HT1080 (cell line): ENCODE measurements around the gene SH2D5. TPM values are rescaled to one million over a fixed set of nuclear protein-coding genes. Genes with fewer than 3 reads are reported as not detected.
A peak's percentile ranks its signal among the peaks of the same experiment; 100 is the strongest.

Source experiments
- DNase-seq: peaks from one replicate; pipeline ENCODE4 v3.0.0-alpha.2; 2015; ENCODE audit warnings: low read depth
- total RNA-seq: library from RNA; depleted of rRNA; stranded (reverse); fragments of >200 nt; shearing (Covaris generic); gene quantifications from 2 replicates; pipeline ENCODE4 v1.2.3, GENCODE V29; 2014

The SH2D5 gene
- total RNA-seq, 1 experiment from 2014 or later = 26.9 TPM

GRCh38 chr1:20715406-20715805, 17.1 kb downstream of the SH2D5 start:
- no peak for DNase-seq

DNA sequence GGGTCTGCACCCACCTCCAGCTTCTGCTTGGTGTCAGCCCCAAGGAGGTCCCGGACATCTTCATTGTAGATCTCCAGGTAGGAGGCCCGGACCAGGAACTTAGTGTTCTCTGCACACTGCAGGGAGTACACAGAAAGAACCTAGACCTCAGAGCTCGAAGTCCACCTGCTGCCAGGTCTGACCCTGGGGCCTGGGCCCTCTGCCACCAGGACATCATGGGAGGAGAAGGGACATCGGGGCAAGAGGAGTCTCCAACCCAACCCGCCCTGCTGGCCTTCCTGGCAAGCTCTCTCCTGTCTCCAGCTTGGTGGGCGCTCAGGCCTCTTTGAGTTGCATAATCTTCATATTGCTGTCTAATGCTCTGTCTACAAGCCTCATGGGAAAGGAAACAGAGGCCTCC, 19.1 kb downstream of the SH2D5 start:
- no peak for DNase-seq

DNA sequence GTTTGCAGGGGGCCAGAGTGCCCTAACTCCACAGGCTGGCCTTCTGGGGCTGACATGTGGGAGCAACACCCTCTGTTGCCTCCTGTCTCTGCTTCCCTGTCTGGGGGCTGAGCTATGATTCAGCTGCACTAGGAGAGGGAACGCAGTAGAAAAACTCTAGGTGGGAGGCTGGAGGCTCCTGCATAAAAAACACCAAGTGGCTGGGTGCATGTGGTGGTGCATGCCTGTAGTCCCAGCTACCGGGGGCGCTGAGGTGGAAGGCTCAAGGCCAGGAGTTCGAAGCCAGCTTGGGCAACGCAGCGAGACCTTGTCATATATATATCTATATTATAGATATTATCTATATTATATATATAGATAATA, 20.3 kb downstream of the SH2D5 start:
- DNase-seq = no peak

DNA sequence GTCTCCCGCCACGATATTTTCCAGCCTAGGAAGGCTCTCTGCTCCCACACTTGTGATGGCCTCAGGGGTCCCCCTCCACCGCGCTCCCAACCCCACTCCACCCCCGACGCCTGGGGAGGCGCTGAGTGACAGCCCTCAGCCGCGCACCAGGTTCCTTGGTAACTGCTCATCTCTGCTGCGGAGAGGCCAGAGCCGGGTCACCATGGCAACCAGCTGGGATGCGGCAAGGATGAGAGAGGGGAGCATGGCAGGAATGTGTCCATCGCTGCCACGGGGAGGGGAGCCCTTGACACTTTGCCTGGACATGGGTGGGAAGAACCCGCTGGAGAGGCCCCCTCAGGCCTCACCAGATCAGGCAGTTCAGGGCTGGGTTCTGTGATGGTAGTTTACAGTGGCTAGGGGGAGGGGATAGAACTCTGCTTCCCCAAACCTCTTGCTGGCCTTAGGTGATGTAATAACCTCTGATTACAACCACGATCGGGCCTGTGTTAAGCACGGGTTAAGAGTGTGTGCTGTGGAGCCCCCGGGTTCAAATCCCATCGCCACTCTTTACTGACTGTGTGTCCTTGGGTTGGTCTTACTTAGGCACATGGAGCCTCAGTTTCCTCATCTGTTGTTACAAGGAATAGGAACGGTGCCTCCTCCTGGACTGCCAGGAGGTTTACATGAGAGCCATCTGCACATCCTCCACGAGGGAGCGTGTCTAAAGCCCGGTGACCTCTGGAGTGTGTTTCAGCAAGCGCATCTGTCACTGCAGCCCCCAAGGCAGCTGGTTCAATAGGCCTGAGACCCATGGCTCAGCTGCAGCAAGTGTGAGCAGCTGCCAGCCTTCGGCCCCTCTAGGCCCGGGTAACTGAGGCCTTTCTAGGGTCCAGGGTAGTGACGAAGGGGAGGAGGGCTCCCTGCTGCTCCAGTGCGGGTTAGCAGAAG, 21.0 kb downstream of the SH2D5 start:
- DNase-seq = no peak

DNA sequence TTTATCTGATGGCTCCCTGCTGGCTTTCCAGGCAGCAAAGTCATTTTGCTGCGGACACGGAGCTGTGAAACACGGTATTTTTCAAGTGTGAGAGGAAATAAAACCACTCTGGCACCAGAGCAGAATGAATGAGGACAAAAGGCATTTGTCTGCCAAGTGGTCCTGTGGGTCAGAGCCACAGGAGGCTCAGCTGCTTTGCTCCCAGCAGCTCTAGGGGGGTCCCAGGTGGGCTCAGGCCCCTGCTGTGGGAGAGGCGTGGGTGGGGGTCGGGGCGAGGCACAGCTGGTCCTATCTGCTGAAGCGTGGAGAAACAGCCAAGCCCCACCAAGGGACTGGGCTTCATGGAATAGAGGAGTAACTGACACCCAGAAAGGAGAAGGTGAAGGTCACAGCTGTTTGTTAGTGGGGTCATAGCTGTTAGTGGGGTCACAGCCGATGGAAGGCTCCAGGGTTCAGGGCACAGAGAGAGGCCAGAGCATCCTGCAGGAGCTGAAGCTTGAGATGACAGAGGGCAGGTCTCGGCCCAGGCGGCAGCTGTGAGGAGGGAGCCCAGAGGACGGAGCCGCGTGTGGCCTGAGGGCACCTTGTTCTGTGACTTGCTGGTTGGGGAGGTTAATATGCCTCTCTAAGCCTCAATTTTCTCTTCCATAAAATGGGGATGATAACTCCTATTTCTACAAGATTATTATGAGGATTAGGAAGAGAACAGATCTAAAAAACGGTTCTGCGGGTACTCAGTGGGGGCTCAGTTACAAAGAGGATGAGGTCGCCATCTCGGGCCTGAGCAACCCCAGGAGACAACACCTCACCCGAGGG, 21.8 kb downstream of the SH2D5 start:
- no peak for DNase-seq

DNA sequence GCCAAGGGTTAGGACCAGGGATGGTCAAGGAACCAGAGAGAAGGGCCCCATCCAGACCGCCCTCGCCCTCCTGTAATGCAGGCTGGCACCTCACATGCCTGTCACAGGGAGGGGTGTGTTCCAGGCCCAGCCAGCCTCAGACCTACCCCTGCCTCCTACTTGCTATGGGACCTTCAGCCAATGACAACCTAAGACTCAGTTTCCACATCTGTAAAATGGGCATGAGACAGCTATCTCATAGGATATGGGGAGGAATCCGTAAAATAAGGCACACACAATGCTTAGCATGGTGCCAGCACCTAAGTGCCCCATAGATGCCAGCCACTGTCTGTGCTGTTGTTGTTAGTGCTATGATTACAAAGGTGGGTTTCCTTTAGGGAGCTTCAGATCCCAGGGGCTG, 22.6 kb downstream of the SH2D5 start:
- no peak for DNase-seq

GRCh38 chr1:20708891-20709290, 23.6 kb downstream of the SH2D5 start:
- no peak for DNase-seq

- no peak for DNase-seq
Measured at GRCh38 chr1:20708057-20708456, 24.4 kb downstream of the SH2D5 start.

- DNase-seq = no peak
Measured at GRCh38 chr1:20706841-20707240, 25.7 kb downstream of the SH2D5 start.

- no peak for DNase-seq
Measured at GRCh38 chr1:20705203-20705755, 27.2 kb downstream of the SH2D5 start.

DNA sequence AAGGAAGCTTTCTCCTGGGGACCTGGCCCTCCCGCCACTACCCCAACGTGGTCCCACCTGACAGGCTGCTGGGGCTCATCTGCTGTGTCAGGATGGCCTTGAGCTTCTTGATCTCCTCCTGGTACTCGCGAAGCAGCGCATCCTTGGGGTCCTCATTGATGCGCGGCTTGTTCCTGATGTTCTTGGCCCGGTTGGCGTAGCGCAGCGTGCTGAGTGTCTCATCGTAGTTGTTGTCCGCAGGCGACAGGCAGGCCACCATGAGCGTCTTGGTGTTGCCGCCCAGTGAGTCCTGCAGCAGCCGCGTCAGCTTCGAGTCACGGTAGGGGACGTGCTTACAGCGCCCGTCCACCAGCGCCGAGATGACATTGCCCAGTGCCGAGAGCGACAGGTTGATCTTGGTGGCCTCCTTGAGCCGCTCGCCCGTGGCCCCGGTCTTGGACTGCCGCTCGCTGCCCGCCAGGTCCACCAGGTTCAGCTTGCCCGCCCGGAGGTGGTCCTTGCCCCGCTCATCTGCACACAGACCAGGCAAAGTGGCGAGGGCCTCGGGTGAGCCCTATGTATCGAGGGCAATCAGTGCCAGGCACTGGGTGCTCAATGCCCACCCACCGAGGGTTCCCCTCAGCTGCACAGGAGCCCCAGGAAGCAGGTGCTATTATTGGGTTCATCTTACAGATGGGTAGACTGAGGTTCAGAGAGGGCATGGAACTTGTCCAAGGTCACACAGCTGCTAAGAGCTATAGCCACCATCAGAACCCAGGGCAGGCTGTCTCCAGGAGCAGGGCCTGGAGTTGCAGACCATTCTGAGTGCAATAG, 27.9 kb downstream of the SH2D5 start:
- no peak for DNase-seq

GRCh38 chr1:20703124-20703756, 29.3 kb downstream of the SH2D5 start:
- no peak for DNase-seq

DNA sequence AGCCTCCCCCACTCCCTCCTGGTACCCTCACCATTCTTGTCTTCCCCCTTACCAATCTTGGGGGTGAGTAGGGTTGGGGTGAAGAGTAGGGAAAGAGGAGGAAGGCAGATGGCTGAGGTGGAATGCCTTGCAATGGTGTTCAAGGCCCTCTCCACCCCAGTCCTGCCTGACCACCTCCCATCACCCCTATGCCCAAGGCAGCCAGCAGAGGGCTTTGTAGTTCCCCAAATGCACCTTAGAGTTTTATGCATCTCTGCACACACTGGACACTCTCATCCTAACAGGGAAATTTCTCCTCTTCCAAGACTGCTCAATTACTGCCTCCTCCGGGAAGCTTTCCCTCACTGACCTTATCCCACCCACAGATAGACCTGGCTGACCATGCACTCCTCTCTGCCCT, 30.1 kb downstream of the SH2D5 start:
- DNase-seq = no peak

GRCh38 chr1:20701847-20702246, 30.7 kb downstream of the SH2D5 start:
- DNase-seq = no peak

DNA sequence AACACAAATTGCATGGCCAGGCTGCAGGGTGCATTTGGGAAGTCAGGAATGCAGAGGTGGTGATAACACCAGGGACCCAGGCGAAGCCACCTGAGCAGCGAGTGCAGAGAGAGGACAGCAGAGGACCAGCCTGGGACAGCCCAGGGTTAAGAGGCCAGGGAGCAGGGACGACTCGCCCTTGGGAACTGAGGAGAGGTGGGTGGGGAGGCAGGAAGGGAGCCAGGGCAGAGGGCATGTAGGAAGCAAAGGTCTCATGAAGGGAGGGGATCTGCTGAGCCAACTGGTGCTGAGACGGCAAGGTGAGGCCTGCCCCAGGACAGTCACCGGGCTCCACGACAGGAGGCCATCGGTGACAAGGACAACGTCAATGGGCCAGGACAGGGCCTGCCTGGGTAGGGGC, 31.1 kb downstream of the SH2D5 start:
- DNase-seq = no peak

GRCh38 chr1:20700636-20701215, 31.8 kb downstream of the SH2D5 start:
- DNase-seq = no peak

- no peak for DNase-seq
Measured at GRCh38 chr1:20699558-20699957, 32.9 kb downstream of the SH2D5 start.

GRCh38 chr1:20698195-20698910, 34.1 kb downstream of the SH2D5 start:
- DNase-seq = peak; percentile 42

GRCh38 chr1:20697563-20697962, 34.9 kb downstream of the SH2D5 start:
- no peak for DNase-seq
